NT2/D1 (cell line): ENCODE results near the gene SLC25A25.

Experiments
- YY1 ChIP-seq: IDR thresholded peaks from 2 replicates; pipeline ENCODE4 v1.6.1; 2011; ENCODE audit not compliant: insufficient read length, insufficient read depth
- ZNF274 ChIP-seq: IDR thresholded peaks from 2 replicates; pipeline ENCODE4 v1.6.1; 2011; ENCODE audit warnings: mild to moderate bottlenecking, low read depth, low read length

DNA sequence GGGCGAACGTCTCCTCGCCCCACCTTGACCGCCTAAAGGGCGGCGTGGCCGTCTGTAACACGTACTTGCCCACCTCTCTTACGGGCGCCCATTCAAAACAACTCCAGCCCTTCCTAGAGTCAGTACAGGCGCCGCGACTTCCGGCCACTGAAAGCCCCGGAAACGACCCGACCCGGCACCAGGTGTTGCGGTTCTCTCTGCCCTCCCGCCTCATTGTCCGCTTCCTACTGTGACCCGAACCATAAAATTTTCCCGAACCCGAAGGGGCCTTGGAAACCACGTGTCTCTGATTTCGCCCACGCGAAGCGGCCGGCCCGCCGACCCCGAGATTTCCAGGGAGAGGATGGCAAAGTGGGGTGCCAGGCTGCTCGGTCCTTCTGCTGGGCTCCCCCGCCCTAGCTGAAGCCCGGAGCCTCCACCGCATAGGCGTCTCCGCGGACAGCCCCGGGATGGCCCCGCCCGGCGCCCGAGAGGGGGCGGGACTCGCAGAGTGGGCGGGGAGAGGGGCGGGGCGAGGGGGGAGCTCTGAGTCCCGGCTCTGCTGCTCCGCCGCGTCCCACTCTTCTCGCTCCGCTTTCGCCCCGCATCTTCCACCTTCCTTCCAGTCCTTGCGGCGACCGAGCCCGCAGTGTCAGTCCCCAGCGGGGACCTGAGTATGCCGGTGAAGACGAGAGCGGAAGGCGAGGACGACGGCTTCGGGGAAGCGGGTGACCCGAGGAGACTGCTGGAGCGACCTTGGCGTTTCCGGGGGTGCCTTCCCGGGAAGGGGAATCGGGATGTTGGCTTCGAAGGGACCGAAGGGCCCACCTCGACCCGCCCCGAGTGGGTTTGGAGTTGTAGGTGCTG is 60.2 kb downstream of the SLC25A25 start:
- no peak for TF ChIP-seq YY1
- TF ChIP-seq ZNF274, result no peak
